ENCODE measurements around the gene NOXO1.
"Not testable (repeated sequence)": the region's sequence is repeated elsewhere in the genome, so short reads cannot be mapped to it uniquely, and the experiment has no call there.

NOXO1 gene

GRCh38 chr16:1972490-1972877 is 8.8 kb downstream of the NOXO1 start:
- H3K27me3 ChIP-seq (replicated peaks; ENCODE audit: control insufficient read depth, insufficient read depth, low read length, poor library complexity, severe bottlenecking), result no peaks in the 10 kb centered on the region
- H3K4me3 ChIP-seq (ENCODE audit: insufficient read depth, low read depth, low read length, poor library complexity, severe bottlenecking), result peak overlapping the region; percentile 82
- H3K27ac ChIP-seq (ENCODE audit: insufficient read depth, low read length, poor library complexity, severe bottlenecking), result peak overlapping the region; percentile 80
- H3K36me3 ChIP-seq (ENCODE audit: control insufficient read depth, insufficient read depth, low read length), result peaks cover 35% of the 10 kb centered on the region
- H3K9me3 ChIP-seq (ENCODE audit: control insufficient read depth, low read length), result no peaks in the 10 kb centered on the region
- peaks cover 17% of the 10 kb centered on the region for H3K4me1 ChIP-seq (ENCODE audit: control insufficient read depth, insufficient read depth, low read length, poor library complexity, severe bottlenecking)
- DNase-seq, result no peak

- peak; percentile 94 to 96 (median 95) for DNase-seq
- peak within 1 kb of the TSS; percentile 82 for H3K4me3 ChIP-seq (ENCODE audit: insufficient read depth, low read depth, low read length, poor library complexity, severe bottlenecking)
- peaks cover 29% of the 10 kb centered on the region for H3K36me3 ChIP-seq (ENCODE audit: control insufficient read depth, insufficient read depth, low read length)
- H3K9me3 ChIP-seq (ENCODE audit: control insufficient read depth, low read length), result no peaks in the 10 kb centered on the region
- no peaks in the 10 kb centered on the region for H3K27me3 ChIP-seq (replicated peaks; ENCODE audit: control insufficient read depth, insufficient read depth, low read length, poor library complexity, severe bottlenecking)
- peaks cover 17% of the 10 kb centered on the region for H3K4me1 ChIP-seq (ENCODE audit: control insufficient read depth, insufficient read depth, low read length, poor library complexity, severe bottlenecking)
- H3K27ac ChIP-seq (ENCODE audit: insufficient read depth, low read length, poor library complexity, severe bottlenecking), result peak within 1 kb of the TSS; percentile 80
Observed at GRCh38 chr16:1971796-1972489, 9.3 kb downstream of the NOXO1 start, which contains the start of gene TBL3. Gene TBL3 (plus strand): TSS chr16:1972053. CDS start chr16:1972165, 112 bp downstream.

- H3K4me1 ChIP-seq (ENCODE audit: control insufficient read depth, insufficient read depth, low read length, poor library complexity, severe bottlenecking), result peaks cover 34% of the 10 kb centered on the region
- H3K9me3 ChIP-seq (ENCODE audit: control insufficient read depth, low read length), result no peaks in the 10 kb centered on the region
- no peak overlapping the region for H3K4me3 ChIP-seq (ENCODE audit: insufficient read depth, low read depth, low read length, poor library complexity, severe bottlenecking)
- no peak for DNase-seq
- H3K27ac ChIP-seq (ENCODE audit: insufficient read depth, low read length, poor library complexity, severe bottlenecking), result no peak overlapping the region
- no peaks in the 10 kb centered on the region for H3K36me3 ChIP-seq (ENCODE audit: control insufficient read depth, insufficient read depth, low read length)
- no peaks in the 10 kb centered on the region for H3K27me3 ChIP-seq (replicated peaks; ENCODE audit: control insufficient read depth, insufficient read depth, low read length, poor library complexity, severe bottlenecking)
Observed at GRCh38 chr16:1968146-1968953, 12.9 kb downstream of the NOXO1 start.

GRCh38 chr16:1966460-1966859 is 14.8 kb downstream of the NOXO1 start, which contains the start of gene RNF151:
Gene RNF151 (plus strand): TSS chr16:1966856. CDS start chr16:1966882, 26 bp downstream.
- Histone ChIP-seq H3K4me3 (ENCODE audit: insufficient read depth, low read depth, low read length, poor library complexity, severe bottlenecking) (peak within 1 kb of the TSS; percentile 77), H3K36me3 (ENCODE audit: control insufficient read depth, insufficient read depth, low read length) (peaks cover 15% of the 10 kb centered on the region), H3K4me1 (ENCODE audit: control insufficient read depth, insufficient read depth, low read length, poor library complexity, severe bottlenecking) (peaks cover 32% of the 10 kb centered on the region), H3K27ac (ENCODE audit: insufficient read depth, low read length, poor library complexity, severe bottlenecking) (peak within 1 kb of the TSS; percentile 97), H3K9me3 (ENCODE audit: control insufficient read depth, low read length) (no peaks in the 10 kb centered on the region), H3K27me3 (replicated peaks; ENCODE audit: control insufficient read depth, insufficient read depth, low read length, poor library complexity, severe bottlenecking) (no peaks in the 10 kb centered on the region)
- no peak for DNase-seq

- no peak for DNase-seq
- H3K27me3 ChIP-seq (replicated peaks; ENCODE audit: control insufficient read depth, insufficient read depth, low read length, poor library complexity, severe bottlenecking), result no peaks in the 10 kb centered on the region
- H3K27ac ChIP-seq (ENCODE audit: insufficient read depth, low read length, poor library complexity, severe bottlenecking), result peak overlapping the region; percentile 97
- H3K4me1 ChIP-seq (ENCODE audit: control insufficient read depth, insufficient read depth, low read length, poor library complexity, severe bottlenecking), result peaks cover 35% of the 10 kb centered on the region
- no peaks in the 10 kb centered on the region for H3K9me3 ChIP-seq (ENCODE audit: control insufficient read depth, low read length)
- H3K36me3 ChIP-seq (ENCODE audit: control insufficient read depth, insufficient read depth, low read length), result peaks cover 15% of the 10 kb centered on the region
- H3K4me3 ChIP-seq (ENCODE audit: insufficient read depth, low read depth, low read length, poor library complexity, severe bottlenecking), result peak overlapping the region; percentile 77
Observed at GRCh38 chr16:1965396-1966001, 15.8 kb downstream of the NOXO1 start.

GRCh38 chr16:1964506-1965395 is 16.5 kb downstream of the NOXO1 start, which contains the start of gene RPS2:
Gene RPS2 (minus strand): TSS chr16:1964826. CDS start chr16:1964625, 201 bp downstream.
- peaks cover 42% of the 10 kb centered on the region for H3K4me1 ChIP-seq (ENCODE audit: control insufficient read depth, insufficient read depth, low read length, poor library complexity, severe bottlenecking)
- peak within 1 kb of the TSS; percentile 97 for H3K27ac ChIP-seq (ENCODE audit: insufficient read depth, low read length, poor library complexity, severe bottlenecking)
- peak; percentile 98 to 100 (median 99) for DNase-seq
- peaks cover 15% of the 10 kb centered on the region for H3K36me3 ChIP-seq (ENCODE audit: control insufficient read depth, insufficient read depth, low read length)
- no peaks in the 10 kb centered on the region for H3K9me3 ChIP-seq (ENCODE audit: control insufficient read depth, low read length)
- no peaks in the 10 kb centered on the region for H3K27me3 ChIP-seq (replicated peaks; ENCODE audit: control insufficient read depth, insufficient read depth, low read length, poor library complexity, severe bottlenecking)
- H3K4me3 ChIP-seq (ENCODE audit: insufficient read depth, low read depth, low read length, poor library complexity, severe bottlenecking), result peak within 1 kb of the TSS; percentile 77

GRCh38 chr16:1963806-1964505 is 17.3 kb downstream of the NOXO1 start:
- Histone ChIP-seq H3K27ac (ENCODE audit: insufficient read depth, low read length, poor library complexity, severe bottlenecking) (peak overlapping the region; percentile 97), H3K4me1 (ENCODE audit: control insufficient read depth, insufficient read depth, low read length, poor library complexity, severe bottlenecking) (peaks cover 48% of the 10 kb centered on the region)

GRCh38 chr16:1962161-1963153 is 18.8 kb downstream of the NOXO1 start:
- not testable (repeated sequence) for H3K27me3 ChIP-seq (replicated peaks; ENCODE audit: control insufficient read depth, insufficient read depth, low read length, poor library complexity, severe bottlenecking); H3K9me3 ChIP-seq (ENCODE audit: control insufficient read depth, low read length); H3K4me3 ChIP-seq (ENCODE audit: insufficient read depth, low read depth, low read length, poor library complexity, severe bottlenecking); DNase-seq
- Histone ChIP-seq H3K36me3 (ENCODE audit: control insufficient read depth, insufficient read depth, low read length) (peaks cover 15% of the 10 kb centered on the region), H3K4me1 (ENCODE audit: control insufficient read depth, insufficient read depth, low read length, poor library complexity, severe bottlenecking) (peaks cover 50% of the 10 kb centered on the region), H3K27ac (ENCODE audit: insufficient read depth, low read length, poor library complexity, severe bottlenecking) (peak overlapping the region; percentile 97)

More at GRCh38 chr16:1963806-1964505, 17.3 kb downstream of the NOXO1 start:
- DNase-seq, result peak in 2 of 3 donors; percentile 30 to 31
- peak overlapping the region; percentile 77 for H3K4me3 ChIP-seq (ENCODE audit: insufficient read depth, low read depth, low read length, poor library complexity, severe bottlenecking)
- H3K9me3 ChIP-seq (ENCODE audit: control insufficient read depth, low read length), result no peaks in the 10 kb centered on the region
- H3K27me3 ChIP-seq (replicated peaks; ENCODE audit: control insufficient read depth, insufficient read depth, low read length, poor library complexity, severe bottlenecking), result no peaks in the 10 kb centered on the region
- peaks cover 15% of the 10 kb centered on the region for H3K36me3 ChIP-seq (ENCODE audit: control insufficient read depth, insufficient read depth, low read length)

Data from effector memory CD4-positive, alpha-beta T cell (primary cell).